ENCODE measurements around the gene ARHGAP26.

The ARHGAP26 gene

GRCh38 chr5:142870532-142871362 is 100.6 kb downstream of the ARHGAP26 start:
- Histone ChIP-seq H3K27me3 (ENCODE audit: control insufficient read depth, insufficient read depth, low read length) (no peaks in the 10 kb centered on the region), H3K9ac (ENCODE audit: low read length) (peak overlapping the region; percentile 19), H3K36me3 (ENCODE audit: control insufficient read depth, insufficient read depth, low read length) (no peaks in the 10 kb centered on the region), H3K9me3 (ENCODE audit: control insufficient read depth, low read length) (no peaks in the 10 kb centered on the region), H3K4me1 (ENCODE audit: control insufficient read depth, insufficient read depth, low read length) (peaks cover 88% of the 10 kb centered on the region), H3K4me3 (ENCODE audit: low read length) (peak overlapping the region; percentile 1)

- Histone ChIP-seq H3K36me3 (ENCODE audit: control insufficient read depth, insufficient read depth, low read length) (no peaks in the 10 kb centered on the region), H3K4me1 (ENCODE audit: control insufficient read depth, insufficient read depth, low read length) (peaks cover 91% of the 10 kb centered on the region), H3K9ac (ENCODE audit: low read length) (peak overlapping the region; percentile 30), H3K27me3 (ENCODE audit: control insufficient read depth, insufficient read depth, low read length) (no peaks in the 10 kb centered on the region), H3K9me3 (ENCODE audit: control insufficient read depth, low read length) (no peaks in the 10 kb centered on the region), H3K4me3 (ENCODE audit: low read length) (peak overlapping the region; percentile 1)
Observed at GRCh38 chr5:142871363-142872193, 101.4 kb downstream of the ARHGAP26 start.

GRCh38 chr5:142872217-142872616 is 102.0 kb downstream of the ARHGAP26 start:
- Histone ChIP-seq H3K9ac (ENCODE audit: low read length) (no peak overlapping the region), H3K36me3 (ENCODE audit: control insufficient read depth, insufficient read depth, low read length) (no peaks in the 10 kb centered on the region)

GRCh38 chr5:142872795-142873194 is 102.6 kb downstream of the ARHGAP26 start:
- Histone ChIP-seq H3K27me3 (ENCODE audit: control insufficient read depth, insufficient read depth, low read length) (no peaks in the 10 kb centered on the region), H3K36me3 (ENCODE audit: control insufficient read depth, insufficient read depth, low read length) (no peaks in the 10 kb centered on the region), H3K4me1 (ENCODE audit: control insufficient read depth, insufficient read depth, low read length) (peaks cover 80% of the 10 kb centered on the region), H3K9me3 (ENCODE audit: control insufficient read depth, low read length) (no peaks in the 10 kb centered on the region), H3K4me3 (ENCODE audit: low read length) (no peak overlapping the region), H3K9ac (ENCODE audit: low read length) (no peak overlapping the region)

More at GRCh38 chr5:142872217-142872616, 102.0 kb downstream of the ARHGAP26 start:
- Histone ChIP-seq H3K9me3 (ENCODE audit: control insufficient read depth, low read length) (no peaks in the 10 kb centered on the region), H3K27me3 (ENCODE audit: control insufficient read depth, insufficient read depth, low read length) (no peaks in the 10 kb centered on the region), H3K4me3 (ENCODE audit: low read length) (no peak overlapping the region), H3K4me1 (ENCODE audit: control insufficient read depth, insufficient read depth, low read length) (peaks cover 86% of the 10 kb centered on the region)

- no peak overlapping the region for H3K9ac ChIP-seq (ENCODE audit: low read length)
- no peak overlapping the region for H3K4me3 ChIP-seq (ENCODE audit: low read length)
- no peaks in the 10 kb centered on the region for H3K36me3 ChIP-seq (ENCODE audit: control insufficient read depth, insufficient read depth, low read length)
- H3K27me3 ChIP-seq (ENCODE audit: control insufficient read depth, insufficient read depth, low read length) = no peaks in the 10 kb centered on the region
- H3K9me3 ChIP-seq (ENCODE audit: control insufficient read depth, low read length) = no peaks in the 10 kb centered on the region
- peaks cover 70% of the 10 kb centered on the region for H3K4me1 ChIP-seq (ENCODE audit: control insufficient read depth, insufficient read depth, low read length)
Observed at GRCh38 chr5:142873831-142874230, 103.7 kb downstream of the ARHGAP26 start.

GRCh38 chr5:142874540-142874939 is 104.4 kb downstream of the ARHGAP26 start:
- no peaks in the 10 kb centered on the region for H3K9me3 ChIP-seq (ENCODE audit: control insufficient read depth, low read length)
- no peak overlapping the region for H3K4me3 ChIP-seq (ENCODE audit: low read length)
- no peaks in the 10 kb centered on the region for H3K36me3 ChIP-seq (ENCODE audit: control insufficient read depth, insufficient read depth, low read length)
- peaks cover 64% of the 10 kb centered on the region for H3K4me1 ChIP-seq (ENCODE audit: control insufficient read depth, insufficient read depth, low read length)
- no peak overlapping the region for H3K9ac ChIP-seq (ENCODE audit: low read length)
- H3K27me3 ChIP-seq (ENCODE audit: control insufficient read depth, insufficient read depth, low read length) = no peaks in the 10 kb centered on the region

- H3K4me3 ChIP-seq (ENCODE audit: low read length) = no peak overlapping the region
- H3K36me3 ChIP-seq (ENCODE audit: control insufficient read depth, insufficient read depth, low read length) = no peaks in the 10 kb centered on the region
- no peaks in the 10 kb centered on the region for H3K9me3 ChIP-seq (ENCODE audit: control insufficient read depth, low read length)
- H3K27me3 ChIP-seq (ENCODE audit: control insufficient read depth, insufficient read depth, low read length) = no peaks in the 10 kb centered on the region
- H3K9ac ChIP-seq (ENCODE audit: low read length) = no peak overlapping the region
- peaks cover 50% of the 10 kb centered on the region for H3K4me1 ChIP-seq (ENCODE audit: control insufficient read depth, insufficient read depth, low read length)
Observed at GRCh38 chr5:142875936-142876335, 105.8 kb downstream of the ARHGAP26 start.

GRCh38 chr5:142876817-142877216 is 106.6 kb downstream of the ARHGAP26 start:
- H3K36me3 ChIP-seq (ENCODE audit: control insufficient read depth, insufficient read depth, low read length) = no peaks in the 10 kb centered on the region
- no peak overlapping the region for H3K9ac ChIP-seq (ENCODE audit: low read length)
- no peaks in the 10 kb centered on the region for H3K9me3 ChIP-seq (ENCODE audit: control insufficient read depth, low read length)
- no peaks in the 10 kb centered on the region for H3K27me3 ChIP-seq (ENCODE audit: control insufficient read depth, insufficient read depth, low read length)
- H3K4me3 ChIP-seq (ENCODE audit: low read length) = no peak overlapping the region
- H3K4me1 ChIP-seq (ENCODE audit: control insufficient read depth, insufficient read depth, low read length) = peaks cover 41% of the 10 kb centered on the region

GRCh38 chr5:142878111-142878510 is 107.9 kb downstream of the ARHGAP26 start:
- no peaks in the 10 kb centered on the region for H3K27me3 ChIP-seq (ENCODE audit: control insufficient read depth, insufficient read depth, low read length)
- peaks cover 28% of the 10 kb centered on the region for H3K4me1 ChIP-seq (ENCODE audit: control insufficient read depth, insufficient read depth, low read length)
- H3K36me3 ChIP-seq (ENCODE audit: control insufficient read depth, insufficient read depth, low read length) = no peaks in the 10 kb centered on the region
- no peak overlapping the region for H3K9ac ChIP-seq (ENCODE audit: low read length)
- no peak overlapping the region for H3K4me3 ChIP-seq (ENCODE audit: low read length)
- H3K9me3 ChIP-seq (ENCODE audit: control insufficient read depth, low read length) = no peaks in the 10 kb centered on the region

- H3K4me1 ChIP-seq (ENCODE audit: control insufficient read depth, insufficient read depth, low read length) = peaks cover 23% of the 10 kb centered on the region
- no peak overlapping the region for H3K4me3 ChIP-seq (ENCODE audit: low read length)
- no peak overlapping the region for H3K9ac ChIP-seq (ENCODE audit: low read length)
- no peaks in the 10 kb centered on the region for H3K27me3 ChIP-seq (ENCODE audit: control insufficient read depth, insufficient read depth, low read length)
- no peaks in the 10 kb centered on the region for H3K9me3 ChIP-seq (ENCODE audit: control insufficient read depth, low read length)
- H3K36me3 ChIP-seq (ENCODE audit: control insufficient read depth, insufficient read depth, low read length) = no peaks in the 10 kb centered on the region
Observed at GRCh38 chr5:142878638-142879037, 108.5 kb downstream of the ARHGAP26 start.

- Histone ChIP-seq H3K27me3 (ENCODE audit: control insufficient read depth, insufficient read depth, low read length) (no peaks in the 10 kb centered on the region), H3K9me3 (ENCODE audit: control insufficient read depth, low read length) (no peaks in the 10 kb centered on the region), H3K9ac (ENCODE audit: low read length) (no peak overlapping the region), H3K36me3 (ENCODE audit: control insufficient read depth, insufficient read depth, low read length) (no peaks in the 10 kb centered on the region), H3K4me1 (ENCODE audit: control insufficient read depth, insufficient read depth, low read length) (peaks cover 5% of the 10 kb centered on the region), H3K4me3 (ENCODE audit: low read length) (no peak overlapping the region)
Observed at GRCh38 chr5:142881076-142881783, 111.1 kb downstream of the ARHGAP26 start.

GRCh38 chr5:142881784-142882126 is 111.6 kb downstream of the ARHGAP26 start:
- Histone ChIP-seq H3K9me3 (ENCODE audit: control insufficient read depth, low read length) (no peaks in the 10 kb centered on the region), H3K4me1 (ENCODE audit: control insufficient read depth, insufficient read depth, low read length) (peaks cover 7% of the 10 kb centered on the region), H3K9ac (ENCODE audit: low read length) (no peak overlapping the region), H3K27me3 (ENCODE audit: control insufficient read depth, insufficient read depth, low read length) (no peaks in the 10 kb centered on the region), H3K36me3 (ENCODE audit: control insufficient read depth, insufficient read depth, low read length) (no peaks in the 10 kb centered on the region), H3K4me3 (ENCODE audit: low read length) (no peak overlapping the region)
